HEK293 (cell line): ENCODE data around the gene DRD4.

Experiments used
- CTCF ChIP-seq: fragments of 450-650 bp; formaldehyde crosslinking; IDR thresholded peaks from 2 replicates; pipeline ENCODE4 v1.5.1; 2016; ENCODE audit warnings: missing biosample characterization, missing genetic modification characterization
- ELK4 ChIP-seq: IDR thresholded peaks from 2 replicates; pipeline ENCODE4 v1.6.1; 2011; ENCODE audit warnings: mild to moderate bottlenecking, low read depth, low read length, borderline replicate concordance
- GLI4 ChIP-seq: fragments of 450-650 bp; formaldehyde crosslinking; IDR thresholded peaks from 2 replicates; pipeline ENCODE4 v1.5.1; 2016; ENCODE audit warnings: missing biosample characterization, missing genetic modification characterization
- YY1 ChIP-seq: fragments of 450-650 bp; formaldehyde crosslinking; IDR thresholded peaks from 2 replicates; pipeline ENCODE4 v1.5.1; 2018; ENCODE audit warnings: missing biosample characterization, missing genetic modification characterization
- ZBTB11 ChIP-seq: fragments of 450-650 bp; formaldehyde crosslinking; conservative IDR thresholded peaks from 2 replicates; pipeline ENCODE4 v1.5.1; 2016; ENCODE audit warnings: low read depth, missing biosample characterization, missing genetic modification characterization
- ZBTB21 ChIP-seq: fragments of 450-650 bp; formaldehyde crosslinking; IDR thresholded peaks from 2 replicates; pipeline ENCODE4 v1.5.1; 2017; ENCODE audit warnings: missing biosample characterization, missing genetic modification characterization
- ZNF121 ChIP-seq: fragments of 450-650 bp; formaldehyde crosslinking; IDR thresholded peaks from 2 replicates; pipeline ENCODE4 v1.5.1; 2016; ENCODE audit warnings: missing biosample characterization, missing genetic modification characterization
- ZNF18 ChIP-seq: fragments of 450-650 bp; formaldehyde crosslinking; IDR thresholded peaks from 2 replicates; pipeline ENCODE4 v1.5.1; 2016; ENCODE audit warnings: missing biosample characterization, missing genetic modification characterization
- ZNF558 ChIP-seq: fragments of 450-650 bp; formaldehyde crosslinking; IDR thresholded peaks from 2 replicates; pipeline ENCODE4 v1.5.1; 2016; ENCODE audit warnings: missing biosample characterization, missing genetic modification characterization
- ZNF561 ChIP-seq: fragments of 450-650 bp; IDR thresholded peaks from 2 replicates; pipeline ENCODE4 v1.5.1; 2018; ENCODE audit warnings: missing biosample characterization, missing genetic modification characterization, borderline replicate concordance
- ZNF658 ChIP-seq: fragments of 450-650 bp; formaldehyde crosslinking; IDR thresholded peaks from 2 replicates; pipeline ENCODE4; 2016; ENCODE audit warnings: missing biosample characterization, missing genetic modification characterization

- TF ChIP-seq ELK4 (no peak), CTCF (tag by site-specific recombination) (no peak), ZNF658 (no peak), ZNF121 (no peak), GLI4 (tag by site-specific recombination) (no peak), ZNF561 (tag by site-specific recombination) (no peak), ZBTB21 (tag by site-specific recombination) (no peak), ZNF18 (tag by site-specific recombination) (no peak), ZBTB11 (no peak), YY1 (tag by site-specific recombination) (no peak), ZNF558 (tag by site-specific recombination) (no peak)
Measured at GRCh38 chr11:680970-681369, 43.9 kb downstream of the DRD4 start.
